ENCODE results near the gene GLG1.

DNA sequence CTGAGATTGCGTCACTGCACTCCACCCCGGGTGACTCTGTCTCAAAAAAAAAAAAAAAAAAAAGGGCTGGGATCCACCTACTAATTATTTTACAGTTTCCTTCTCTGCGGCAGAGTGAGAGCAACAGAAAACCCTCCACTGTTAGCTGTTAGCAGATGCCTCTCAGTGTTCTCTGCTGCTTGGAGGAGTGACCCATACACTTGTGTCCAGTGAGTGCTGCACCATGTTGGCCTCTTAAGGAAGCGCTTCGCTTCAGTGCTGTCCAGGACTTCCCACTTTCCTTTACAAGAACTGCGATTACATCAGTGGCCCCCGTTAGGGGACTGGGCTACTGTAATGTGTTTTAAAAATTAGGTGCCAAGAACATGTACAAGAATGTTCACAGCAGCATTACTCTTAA, 167.2 kb downstream of the GLG1 start:
- TF ChIP-seq, protein P1, sequence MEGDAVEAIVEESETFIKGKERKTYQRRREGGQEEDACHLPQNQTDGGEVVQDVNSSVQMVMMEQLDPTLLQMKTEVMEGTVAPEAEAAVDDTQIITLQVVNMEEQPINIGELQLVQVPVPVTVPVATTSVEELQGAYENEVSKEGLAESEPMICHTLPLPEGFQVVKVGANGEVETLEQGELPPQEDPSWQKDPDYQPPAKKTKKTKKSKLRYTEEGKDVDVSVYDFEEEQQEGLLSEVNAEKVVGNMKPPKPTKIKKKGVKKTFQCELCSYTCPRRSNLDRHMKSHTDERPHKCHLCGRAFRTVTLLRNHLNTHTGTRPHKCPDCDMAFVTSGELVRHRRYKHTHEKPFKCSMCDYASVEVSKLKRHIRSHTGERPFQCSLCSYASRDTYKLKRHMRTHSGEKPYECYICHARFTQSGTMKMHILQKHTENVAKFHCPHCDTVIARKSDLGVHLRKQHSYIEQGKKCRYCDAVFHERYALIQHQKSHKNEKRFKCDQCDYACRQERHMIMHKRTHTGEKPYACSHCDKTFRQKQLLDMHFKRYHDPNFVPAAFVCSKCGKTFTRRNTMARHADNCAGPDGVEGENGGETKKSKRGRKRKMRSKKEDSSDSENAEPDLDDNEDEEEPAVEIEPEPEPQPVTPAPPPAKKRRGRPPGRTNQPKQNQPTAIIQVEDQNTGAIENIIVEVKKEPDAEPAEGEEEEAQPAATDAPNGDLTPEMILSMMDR (IDR thresholded peaks at IDR 0.05; ENCODE audit: insufficient read depth, low read length) = no peak
- TF ChIP-seq POLR2AphosphoS5 (IDR thresholded peaks at IDR 0.05; ENCODE audit: low read depth) = no peak
